Esophagus squamous epithelium (tissue), 4 donors: Measurements from ENCODE around the gene RTN4R.

ENCODE experiments used
- POLR2A ChIP-seq, 4 donors: fragments of 450-650 bp; IDR thresholded peaks; one replicate each; pipeline ENCODE4 v1.6.1; 2017; ENCODE audit warnings: antibody characterized with exemption in 4 of 4, mild to moderate bottlenecking in 4 of 4, moderate library complexity in 3 of 4
- TF ChIP-seq, protein P1 (sequence below), 6 experiments: fragments of 450-650 bp in 4 of 6; fragments of 200-600 bp in 2 of 6; sonication (generic) in 2 of 6; IDR thresholded peaks; one replicate each; pipeline ENCODE4 v1.5.1; 2016 to 2019; ENCODE audit warnings: antibody characterized with exemption in 6 of 6, mild to moderate bottlenecking in 4 of 6, moderate library complexity in 4 of 6

DNA sequence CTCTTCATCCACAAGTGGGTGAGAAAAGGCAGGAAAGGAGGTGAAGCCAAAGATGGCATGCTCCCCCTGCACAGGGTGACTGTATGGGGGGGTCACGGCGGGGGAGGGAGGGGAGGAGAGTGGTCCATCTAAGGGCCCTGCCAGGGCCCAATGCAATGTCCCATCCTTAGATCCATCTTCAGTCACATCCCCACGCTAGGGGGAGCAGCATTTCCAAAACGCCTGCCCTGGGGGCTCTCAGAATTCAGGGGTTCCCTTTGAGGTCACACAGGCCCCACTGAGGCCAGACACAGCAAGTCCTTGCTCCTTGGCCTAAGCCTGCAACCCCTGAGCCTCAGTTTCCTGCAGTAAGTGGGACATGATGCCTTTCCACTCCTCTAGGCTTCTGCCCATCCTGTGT lies 52.4 kb downstream of the RTN4R start:
- TF ChIP-seq, protein P1, sequence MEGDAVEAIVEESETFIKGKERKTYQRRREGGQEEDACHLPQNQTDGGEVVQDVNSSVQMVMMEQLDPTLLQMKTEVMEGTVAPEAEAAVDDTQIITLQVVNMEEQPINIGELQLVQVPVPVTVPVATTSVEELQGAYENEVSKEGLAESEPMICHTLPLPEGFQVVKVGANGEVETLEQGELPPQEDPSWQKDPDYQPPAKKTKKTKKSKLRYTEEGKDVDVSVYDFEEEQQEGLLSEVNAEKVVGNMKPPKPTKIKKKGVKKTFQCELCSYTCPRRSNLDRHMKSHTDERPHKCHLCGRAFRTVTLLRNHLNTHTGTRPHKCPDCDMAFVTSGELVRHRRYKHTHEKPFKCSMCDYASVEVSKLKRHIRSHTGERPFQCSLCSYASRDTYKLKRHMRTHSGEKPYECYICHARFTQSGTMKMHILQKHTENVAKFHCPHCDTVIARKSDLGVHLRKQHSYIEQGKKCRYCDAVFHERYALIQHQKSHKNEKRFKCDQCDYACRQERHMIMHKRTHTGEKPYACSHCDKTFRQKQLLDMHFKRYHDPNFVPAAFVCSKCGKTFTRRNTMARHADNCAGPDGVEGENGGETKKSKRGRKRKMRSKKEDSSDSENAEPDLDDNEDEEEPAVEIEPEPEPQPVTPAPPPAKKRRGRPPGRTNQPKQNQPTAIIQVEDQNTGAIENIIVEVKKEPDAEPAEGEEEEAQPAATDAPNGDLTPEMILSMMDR (IDR thresholded peaks at IDR 0.05), result no peak
- TF ChIP-seq POLR2A (IDR thresholded peaks at IDR 0.05), result no peak
